ENCODE measurements around the gene NAV2.
A peak's percentile ranks its signal among the peaks of the same experiment; 100 is the strongest.

The NAV2 gene

DNA sequence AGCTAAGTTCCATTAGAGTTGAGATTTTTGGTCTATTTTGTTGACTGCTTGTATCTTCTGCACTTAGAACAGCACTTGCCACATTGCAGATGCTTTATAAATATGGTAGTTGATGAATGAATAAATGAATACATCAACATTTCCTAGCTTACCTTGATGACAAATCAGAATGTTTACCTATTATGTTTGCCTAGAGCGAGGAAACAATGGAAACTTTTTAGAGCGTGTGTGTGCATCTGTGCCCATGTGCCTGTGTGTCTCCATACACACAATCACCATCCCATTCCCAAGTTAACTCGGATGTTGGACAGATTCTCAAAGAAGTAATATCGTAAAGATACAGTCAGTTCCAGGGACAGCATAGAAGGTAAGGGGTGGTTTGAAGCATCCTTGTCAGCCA, 308.6 kb downstream of the NAV2 start:
- TF ChIP-seq, protein P1, sequence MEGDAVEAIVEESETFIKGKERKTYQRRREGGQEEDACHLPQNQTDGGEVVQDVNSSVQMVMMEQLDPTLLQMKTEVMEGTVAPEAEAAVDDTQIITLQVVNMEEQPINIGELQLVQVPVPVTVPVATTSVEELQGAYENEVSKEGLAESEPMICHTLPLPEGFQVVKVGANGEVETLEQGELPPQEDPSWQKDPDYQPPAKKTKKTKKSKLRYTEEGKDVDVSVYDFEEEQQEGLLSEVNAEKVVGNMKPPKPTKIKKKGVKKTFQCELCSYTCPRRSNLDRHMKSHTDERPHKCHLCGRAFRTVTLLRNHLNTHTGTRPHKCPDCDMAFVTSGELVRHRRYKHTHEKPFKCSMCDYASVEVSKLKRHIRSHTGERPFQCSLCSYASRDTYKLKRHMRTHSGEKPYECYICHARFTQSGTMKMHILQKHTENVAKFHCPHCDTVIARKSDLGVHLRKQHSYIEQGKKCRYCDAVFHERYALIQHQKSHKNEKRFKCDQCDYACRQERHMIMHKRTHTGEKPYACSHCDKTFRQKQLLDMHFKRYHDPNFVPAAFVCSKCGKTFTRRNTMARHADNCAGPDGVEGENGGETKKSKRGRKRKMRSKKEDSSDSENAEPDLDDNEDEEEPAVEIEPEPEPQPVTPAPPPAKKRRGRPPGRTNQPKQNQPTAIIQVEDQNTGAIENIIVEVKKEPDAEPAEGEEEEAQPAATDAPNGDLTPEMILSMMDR (IDR thresholded peaks at IDR 0.05; ENCODE audit: insufficient read depth, low read depth, low read length, missing control alignments) = no peak
- DNase-seq (ENCODE audit: low read depth) = peak; percentile 57

DNA sequence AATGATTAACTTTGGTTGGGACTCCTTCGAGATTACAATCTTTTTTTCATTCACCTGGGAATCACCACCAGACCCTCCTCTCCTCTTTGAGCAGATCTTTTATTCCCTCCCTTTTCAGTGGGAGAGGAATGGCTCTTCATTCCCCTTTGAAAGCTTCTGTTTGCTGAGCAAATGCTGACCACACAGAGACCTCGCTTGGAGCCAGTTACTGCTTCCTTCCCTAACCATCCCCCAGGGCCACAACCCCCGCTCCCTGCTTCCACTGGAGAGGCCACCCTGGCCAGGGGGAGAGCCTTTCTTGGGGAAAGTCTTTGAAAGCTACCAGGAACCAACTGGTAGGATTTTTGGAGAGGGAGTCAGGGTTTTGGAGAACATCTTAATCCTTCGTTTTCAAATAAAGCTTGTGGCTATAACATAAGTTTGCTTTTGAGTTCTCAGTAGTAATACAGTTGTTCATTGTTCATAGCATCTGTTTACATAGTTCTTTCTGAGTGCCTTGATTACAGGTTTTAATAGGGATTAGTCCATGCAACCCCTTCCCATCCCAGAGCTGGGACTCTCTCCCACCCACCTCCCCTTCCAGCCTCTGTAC, 309.2 kb downstream of the NAV2 start:
- no peak for DNase-seq (ENCODE audit: low read depth)
- TF ChIP-seq, protein P1 (IDR thresholded peaks at IDR 0.05; ENCODE audit: insufficient read depth, low read depth, low read length, missing control alignments) = no peak
- H3K4me3 ChIP-seq (ENCODE audit: low read length) = peak overlapping the region; percentile 91

More for the DNA sequence above, 308.6 kb downstream of the NAV2 start:
- H3K4me3 ChIP-seq (ENCODE audit: low read length) = no peak overlapping the region

- H3K4me3 ChIP-seq (ENCODE audit: low read length) = peak overlapping the region; percentile 91
- DNase-seq (ENCODE audit: low read depth) = peak; percentile 83
- TF ChIP-seq, protein P1 (IDR thresholded peaks at IDR 0.05; ENCODE audit: insufficient read depth, low read depth, low read length, missing control alignments) = no peak
Observed at GRCh38 chr11:20022363-20023081, 309.9 kb downstream of the NAV2 start.

DNA sequence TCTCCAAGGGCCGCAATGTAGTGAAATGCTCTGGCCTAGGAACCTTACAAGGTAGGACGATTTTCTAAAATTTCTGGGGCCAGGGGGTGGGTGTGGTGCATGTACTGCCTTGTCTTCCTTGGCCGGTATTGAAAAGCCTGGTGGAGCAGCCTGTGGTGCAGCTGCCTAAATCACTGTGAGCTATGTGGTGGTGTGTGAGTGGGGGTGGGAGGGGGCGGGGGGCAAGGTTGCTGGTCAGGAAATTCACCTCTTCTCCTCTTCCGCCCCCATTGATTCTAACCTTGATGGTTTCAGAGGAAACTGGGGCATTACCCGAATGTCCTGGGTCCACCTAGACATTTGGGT, 310.4 kb downstream of the NAV2 start:
- DNase-seq (ENCODE audit: low read depth) = no peak
- TF ChIP-seq, protein P1 (IDR thresholded peaks at IDR 0.05; ENCODE audit: insufficient read depth, low read depth, low read length, missing control alignments) = no peak
- peak overlapping the region; percentile 91 for H3K4me3 ChIP-seq (ENCODE audit: low read length)

DNA sequence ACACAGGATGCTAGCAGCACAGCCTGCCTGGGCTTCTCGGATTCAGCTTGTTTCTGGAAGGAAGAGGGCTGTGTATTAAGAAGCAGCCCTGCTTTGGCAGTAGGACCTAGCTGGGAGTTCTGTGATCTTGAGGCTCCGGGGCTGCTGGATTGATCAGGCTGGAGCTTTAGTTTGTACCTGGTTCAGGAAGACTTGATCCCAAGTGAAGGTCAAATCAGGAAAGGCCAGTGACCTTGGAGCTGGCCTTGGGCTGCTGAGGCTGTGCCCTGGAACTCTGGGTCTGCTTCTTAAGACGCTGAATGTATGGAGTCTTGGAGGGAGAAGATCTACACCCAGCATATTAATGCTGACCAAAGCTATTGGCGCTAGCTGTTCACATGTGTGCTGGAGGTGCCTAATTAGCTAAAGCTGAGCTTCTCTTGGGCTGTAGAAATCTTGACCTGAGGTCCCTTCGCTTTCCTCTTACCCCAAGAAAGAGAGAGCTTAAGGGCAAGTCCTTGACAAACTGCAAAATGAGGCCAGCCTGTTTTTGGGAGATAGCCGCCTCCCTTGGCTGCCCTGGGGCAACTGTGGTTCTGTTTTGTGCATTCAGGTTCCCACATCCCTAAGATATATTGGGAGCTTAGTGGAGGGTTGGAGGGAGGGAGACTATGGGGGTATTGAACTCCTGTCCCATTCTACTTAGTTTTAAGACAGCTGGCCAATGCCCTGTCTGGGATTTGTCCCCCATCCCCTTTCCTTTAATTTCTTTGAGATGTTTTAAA, 311.7 kb downstream of the NAV2 start:
- H3K4me3 ChIP-seq (ENCODE audit: low read length) = peak overlapping the region; percentile 91
- no peak for DNase-seq (ENCODE audit: low read depth)
- TF ChIP-seq, protein P1 (IDR thresholded peaks at IDR 0.05; ENCODE audit: insufficient read depth, low read depth, low read length, missing control alignments) = no peak

- H3K4me3 ChIP-seq (ENCODE audit: low read length) = peak overlapping the region; percentile 91
- no peak for DNase-seq (ENCODE audit: low read depth)
- TF ChIP-seq, protein P1 (IDR thresholded peaks at IDR 0.05; ENCODE audit: insufficient read depth, low read depth, low read length, missing control alignments) = no peak
Observed at GRCh38 chr11:20025332-20025840, 312.7 kb downstream of the NAV2 start.
